OCI-LY1 (cell line): ENCODE measurements around the gene SLC22A23.

Experiments
- H2AFZ ChIP-seq: fragments of 200-600 bp; sonication (generic), shearing (Covaris generic); 2 replicates; pipeline ENCODE4 v1.6.0; 2014; ENCODE audit warnings: antibody characterized with exemption, mild to moderate bottlenecking, low read length
- H3F3A ChIP-seq: fragments of 200-600 bp; sonication (generic), shearing (Covaris generic); 2 replicates; pipeline ENCODE4 v1.6.0; 2014; ENCODE audit warnings: mild to moderate bottlenecking, antibody characterized with exemption, low read length, moderate library complexity; ENCODE audit not compliant: insufficient read depth
- H3K27ac ChIP-seq: fragments of 200-600 bp; sonication (generic); 2 replicates; pipeline ENCODE4 v1.5.1; 2014; ENCODE audit warnings: low read length, mixed run types, mild to moderate bottlenecking, low read depth; ENCODE audit not compliant: poor library complexity, severe bottlenecking
- H3K27me3 ChIP-seq: fragments of 200-600 bp; sonication (generic); 2 replicates; pipeline ENCODE4 v1.6.0; 2014; ENCODE audit warnings: antibody characterized with exemption, mild to moderate bottlenecking, low read length, moderate library complexity; ENCODE audit not compliant: insufficient read depth
- H3K36me3 ChIP-seq: fragments of 200-600 bp; sonication (generic); 2 replicates; pipeline ENCODE4 v1.6.1; 2014; ENCODE audit warnings: mild to moderate bottlenecking, antibody characterized with exemption, low read length, moderate library complexity, mixed read lengths; ENCODE audit not compliant: insufficient read depth
- H3K4me1 ChIP-seq: fragments of 200-600 bp; sonication (generic); 2 replicates; pipeline ENCODE4 v1.5.1; 2014; ENCODE audit warnings: mild to moderate bottlenecking, low read length, moderate library complexity; ENCODE audit not compliant: insufficient read depth, severe bottlenecking
- H3K4me2 ChIP-seq: fragments of 200-600 bp; sonication (generic), shearing (Covaris generic); 2 replicates; pipeline ENCODE4 v1.6.1; 2014; ENCODE audit warnings: low read length
- H3K4me3 ChIP-seq: fragments of 200-600 bp; sonication (generic); 2 replicates; pipeline ENCODE4 v1.5.1; 2014; ENCODE audit warnings: low read length, low read depth, mild to moderate bottlenecking, mixed read lengths; ENCODE audit not compliant: poor library complexity, severe bottlenecking
- H3K79me2 ChIP-seq: fragments of 200-600 bp; shearing (Covaris generic); 2 replicates; pipeline ENCODE4 v1.6.1; 2016; ENCODE audit warnings: mixed run types, low read length, mixed read lengths; ENCODE audit not compliant: insufficient read depth
- H3K9ac ChIP-seq: fragments of 200-600 bp; sonication (generic), shearing (Covaris generic); 2 replicates; pipeline ENCODE4 v1.6.1; 2014; ENCODE audit warnings: mild to moderate bottlenecking, low read length, mixed read lengths
- H3K9me2 ChIP-seq: fragments of 200-600 bp; sonication (generic), shearing (Covaris generic); 2 replicates; pipeline ENCODE4 v1.6.1; 2014; ENCODE audit warnings: low read depth, mild to moderate bottlenecking, low read length, mixed read lengths
- H3K9me3 ChIP-seq: fragments of 200-600 bp; shearing (Covaris generic); 2 replicates; pipeline ENCODE4 v1.6.1; 2014; ENCODE audit warnings: low read length, mixed read lengths
- H4K20me1 ChIP-seq: fragments of 200-600 bp; sonication (generic), shearing (Covaris generic); 2 replicates; pipeline ENCODE4 v1.6.0; 2016; ENCODE audit warnings: mild to moderate bottlenecking, low read length; ENCODE audit not compliant: insufficient read depth
- CTCF ChIP-seq: fragments of 200-600 bp; sonication (generic), shearing (Covaris generic); IDR thresholded peaks from 2 replicates; pipeline ENCODE4 v1.5.1; 2017; ENCODE audit warnings: mild to moderate bottlenecking, antibody characterized with exemption, low read length, moderate library complexity, mixed read lengths
- EZH2 ChIP-seq: fragments of 200-600 bp; sonication (generic), shearing (Covaris generic); IDR thresholded peaks from 2 replicates; pipeline ENCODE4 v1.8.0; 2017; ENCODE audit warnings: borderline replicate concordance, mixed run types, mild to moderate bottlenecking, antibody characterized with exemption, low read length, moderate library complexity, mixed read lengths

Gene SLC22A23

GRCh38 chr6:3269281-3269975, 187.4 kb downstream of the SLC22A23 start:
- Histone ChIP-seq H3K27me3 (no peaks in the 10 kb centered on the region), H3K27ac (no peak overlapping the region), H2AFZ (no peak overlapping the region), H3K4me1 (no peaks in the 10 kb centered on the region), H3K9me3 (no peaks in the 10 kb centered on the region), H3K4me2 (no peak overlapping the region), H3K36me3 (peaks cover 80% of the 10 kb centered on the region), H3K79me2 (no peaks in the 10 kb centered on the region), H3F3A (no peaks in the 10 kb centered on the region), H3K4me3 (no peak overlapping the region), H3K9me2 (no peaks in the 10 kb centered on the region), H4K20me1 (no peaks in the 10 kb centered on the region), H3K9ac (no peak overlapping the region)
- TF ChIP-seq EZH2: no peak
- no peak for TF ChIP-seq CTCF

GRCh38 chr6:3268680-3269079, 188.2 kb downstream of the SLC22A23 start:
- Histone ChIP-seq H3K36me3 (peaks cover 88% of the 10 kb centered on the region), H4K20me1 (no peaks in the 10 kb centered on the region), H3K4me2 (no peak overlapping the region), H3K9me2 (no peaks in the 10 kb centered on the region), H3K27me3 (no peaks in the 10 kb centered on the region), H3K4me3 (no peak overlapping the region), H3K27ac (no peak overlapping the region), H2AFZ (no peak overlapping the region), H3K9me3 (no peaks in the 10 kb centered on the region), H3K4me1 (no peaks in the 10 kb centered on the region), H3K9ac (no peak overlapping the region), H3F3A (no peaks in the 10 kb centered on the region), H3K79me2 (no peaks in the 10 kb centered on the region)
- no peak for TF ChIP-seq CTCF
- TF ChIP-seq EZH2: no peak

- Histone ChIP-seq H3K36me3 (peaks cover 85% of the 10 kb centered on the region), H3K27ac (no peak overlapping the region), H3K79me2 (peaks cover 4% of the 10 kb centered on the region), H3K9me3 (no peaks in the 10 kb centered on the region), H4K20me1 (no peaks in the 10 kb centered on the region), H3K27me3 (no peaks in the 10 kb centered on the region), H3F3A (no peaks in the 10 kb centered on the region), H2AFZ (no peak overlapping the region), H3K4me3 (no peak overlapping the region), H3K9ac (no peak overlapping the region), H3K4me1 (no peaks in the 10 kb centered on the region), H3K9me2 (no peaks in the 10 kb centered on the region), H3K4me2 (no peak overlapping the region)
- TF ChIP-seq EZH2 (no peak), CTCF (no peak)
These were observed 189.7 kb downstream of the SLC22A23 start for GRCh38 chr6:3267162-3267561.
